K562 (cell line): ENCODE data around the gene ALS2. TPM values are rescaled to one million over a fixed set of nuclear protein-coding genes. Genes with fewer than 3 reads are reported as not detected.

ENCODE experiments used
- ATAC-seq: fragments of 200-7000 bp; cut with Tn5 transposase; 3 replicates; pipeline ENCODE4 v1.9.1; 2020; ENCODE audit warnings: moderate library complexity
- BruUV-seq: library from RNA; stranded (reverse); fragments of 400-500 nt; replicated peaks from 2 replicates; lab custom pipeline; 2021; lab: Mats Ljungman, UMichigan
- CTCF ChIA-PET: fragments of 300-600 bp; formaldehyde crosslinking; extraction: SDS; loops from one replicate; lab custom pipeline; 2021; ENCODE audit warnings: low intra/inter-chr PET ratio; lab: Yijun Ruan, JAX
- POLR2A ChIA-PET: fragments of 300-600, 350-650 bp; sonication (Branson Sonifier 250); formaldehyde crosslinking; extraction: SDS; loops from one replicate; lab custom pipeline; 2021; ENCODE audit warnings: antibody characterized with exemption, inconsistent platforms; lab: Yijun Ruan, JAX
- DNase-seq, 4 experiments: peaks; one replicate each; pipeline versions ENCODE4 v3.0.0 to v3.0.0-alpha.2; 2011 to 2018; ENCODE audit warnings: low spot score in 3 of 4, mixed read lengths in 3 of 4; ENCODE audit errors: extremely low read depth in 1 of 4
- FAIRE-seq: peaks from 2 replicates; lab custom pipeline; 2011; peaks lifted over from hg19 to GRCh38; lab: Jason Lieb, UNC
- H2AFZ ChIP-seq: 2 replicates; pipeline ENCODE4 v1.6.0; 2011; ENCODE audit warnings: low read depth, low read length, control low read depth, inconsistent platforms
- H3K27ac ChIP-seq: fragments of 200-600 bp; 3 replicates; pipeline ENCODE4 v1.8.0; 2011; ENCODE audit warnings: low read depth, mild to moderate bottlenecking, control low read depth, inconsistent platforms, low read length, moderate library complexity, mixed read lengths; ENCODE audit errors: extremely low read depth
- H3K27me3 ChIP-seq, 2 experiments: fragments of 300-600 bp in 1 of 2; 2 replicates in 1 of 2; 3 replicates in 1 of 2; pipeline versions ENCODE4 v1.6.0 to v1.8.0; 2011; ENCODE audit warnings: inconsistent platforms in 2 of 2, low read length in 2 of 2, mild to moderate bottlenecking in 1 of 2, mixed read lengths in 1 of 2, moderate library complexity in 1 of 2; ENCODE audit not compliant: control insufficient read depth in 2 of 2, insufficient read depth in 2 of 2
- H3K36me3 ChIP-seq: fragments of 300-600 bp; 3 replicates; pipeline ENCODE4 v1.8.0; 2011; ENCODE audit warnings: mild to moderate bottlenecking, low read length, inconsistent platforms; ENCODE audit not compliant: control insufficient read depth, insufficient read depth
- H3K4me1 ChIP-seq, 2 experiments: fragments of 200-600 bp in 1 of 2; replicated peaks in 1 of 2; 2 replicates in 1 of 2; 3 replicates in 1 of 2; pipeline versions ENCODE4 v1.5.1 to v1.8.0; 2011; ENCODE audit warnings: inconsistent platforms in 2 of 2, low read length in 2 of 2, mild to moderate bottlenecking in 1 of 2, mixed read lengths in 1 of 2, moderate library complexity in 1 of 2; ENCODE audit not compliant: control insufficient read depth in 2 of 2, insufficient read depth in 2 of 2
- H3K4me2 ChIP-seq: 2 replicates; pipeline ENCODE4 v1.6.1; 2011; ENCODE audit warnings: low read length, control low read depth, inconsistent platforms, mixed read lengths; ENCODE audit not compliant: insufficient read depth
- H3K4me3 ChIP-seq: fragments of 200-600 bp; sonication (generic), shearing (Covaris generic); 2 replicates; pipeline ENCODE4 v1.5.1; 2016; ENCODE audit warnings: control low read depth, inconsistent platforms
- H3K79me2 ChIP-seq: fragments of 200-600 bp; 3 replicates; pipeline ENCODE4 v1.8.0; 2011; ENCODE audit warnings: low read length, inconsistent platforms; ENCODE audit not compliant: control insufficient read depth, insufficient read depth
- H3K9ac ChIP-seq, 2 experiments: 2 replicates each; pipeline versions ENCODE4 v1.6.0 to v1.6.1; 2011; ENCODE audit warnings: low read depth in 2 of 2, low read length in 2 of 2, control low read depth in 1 of 2, inconsistent platforms in 1 of 2, mild to moderate bottlenecking in 1 of 2, mixed read lengths in 1 of 2; ENCODE audit not compliant: insufficient read depth in 1 of 2
- H3K9me1 ChIP-seq: one replicate; pipeline ENCODE4 v1.6.0; 2011; ENCODE audit warnings: inconsistent platforms, mild to moderate bottlenecking, low read length, moderate library complexity; ENCODE audit not compliant: control insufficient read depth, insufficient read depth
- H3K9me3 ChIP-seq: replicated peaks from 2 replicates; pipeline ENCODE4 v1.5.1; 2011; ENCODE audit warnings: low read depth, low read length, inconsistent platforms; ENCODE audit not compliant: control insufficient read depth, insufficient read depth
- H4K20me1 ChIP-seq: replicated peaks from 2 replicates; pipeline ENCODE4 v1.6.1; 2011; ENCODE audit warnings: low read length, inconsistent platforms, mixed read lengths; ENCODE audit not compliant: control insufficient read depth, insufficient read depth
- BDP1 ChIP-seq: IDR thresholded peaks from 3 replicates; pipeline ENCODE4 v1.6.1; 2011; ENCODE audit not compliant: insufficient read length, insufficient read depth
- CBFA2T2 ChIP-seq: fragments of 450-650 bp; conservative IDR thresholded peaks from 2 replicates; pipeline ENCODE4 v1.6.1; 2017; ENCODE audit warnings: mild to moderate bottlenecking
- CCNT2 ChIP-seq: IDR thresholded peaks from 2 replicates; pipeline ENCODE4 v1.6.1; 2011; ENCODE audit warnings: borderline replicate concordance, low read depth, mild to moderate bottlenecking, moderate library complexity, mixed read lengths, low read length; ENCODE audit not compliant: insufficient read length; ENCODE audit errors: extremely low read depth
- E2F4 ChIP-seq: sonication (generic); formaldehyde crosslinking; IDR thresholded peaks from 2 replicates; pipeline ENCODE4 v1.8.0; 2022; ENCODE audit warnings: mild to moderate bottlenecking, low read depth, missing genetic modification reagents
- FOXJ2 ChIP-seq: fragments of 200-800 bp; sonication (Bioruptor generic); IDR thresholded peaks from 2 replicates; pipeline ENCODE4 v1.6.1; 2016; ENCODE audit warnings: missing genetic modification characterization, missing compliant biosample characterization
- FOXK1 ChIP-seq: sonication (generic); formaldehyde crosslinking; IDR thresholded peaks from 2 replicates; pipeline ENCODE4 v1.8.0; 2022; ENCODE audit warnings: missing genetic modification reagents, mild to moderate bottlenecking, borderline replicate concordance
- MED1 ChIP-seq: sonication (generic); formaldehyde crosslinking; IDR thresholded peaks from 2 replicates; pipeline ENCODE4 v1.8.1; 2023; ENCODE audit warnings: missing genetic modification reagents, borderline replicate concordance
- MGA ChIP-seq: fragments of 450-650 bp; IDR thresholded peaks from 2 replicates; pipeline ENCODE4 v1.6.1; 2016; ENCODE audit warnings: mild to moderate bottlenecking, moderate library complexity
- ZNF561 ChIP-seq: fragments of 450-650 bp; formaldehyde crosslinking; conservative IDR thresholded peaks from 2 replicates; pipeline ENCODE4 v1.4.0; 2020; ENCODE audit warnings: mild to moderate bottlenecking, moderate library complexity
- WGBS: fragments of 100-300 bp; shearing (Covaris generic); methylation state at CpG from one replicate; pipeline ENCODE4 v1.1.6; 2016; ENCODE audit warnings: low coverage, mixed read lengths; ENCODE audit not compliant: insufficient coverage; ENCODE audit errors: missing lambda C conversion rate; 5-methylcytosine and 5-hydroxymethylcytosine counted together
- in situ Hi-C: fragments of 300-500 bp; cut with MboI; formaldehyde crosslinking; loops from 4 replicates; pipeline ENCODE4 v1.15.0; 2018; ENCODE audit warnings: inconsistent platforms, mixed read lengths
- intact Hi-C: fragments of 100-400 bp; cut with micrococcal nuclease; formaldehyde crosslinking; loops from 2 replicates; pipeline ENCODE4 v1.14.2; 2022
- polyA plus RNA-seq, 8 experiments: library from polyadenylated mRNA; depleted of rRNA in 4 of 8; stranded (reverse) in 5 of 8; unstranded in 3 of 8; fragments of >200 nt; fragmentation: Nextera tagmentation in 2 of 8; fragmentation: Illumina TruSeq in 1 of 8; extraction: Ambion mirVana in 2 of 8; extraction: Trizol in 1 of 8; gene quantifications; 2 replicates each; pipeline versions ENCODE4 v1.2.1 to v1.2.3, GENCODE V29; 2011 to 2014; ENCODE audit warnings: inconsistent platforms in 1 of 8, missing spikeins in 1 of 8
- total RNA-seq, 7 experiments: library from RNA; depleted of rRNA in 6 of 7; stranded (reverse); fragments of >200 nt in 6 of 7; fragmentation: Illumina TruSeq in 2 of 7; extraction: Trizol in 2 of 7; gene quantifications; 2 replicates each; pipeline versions ENCODE4 v1.2.1 to v1.2.3, GENCODE V29; 2011 to 2021; ENCODE audit warnings: low replicate concordance in 1 of 7

The ALS2 gene
- total and polyA plus RNA-seq, 9 of the 15 experiments (the other 6 are each of a cell fraction or from before 2014, with no cell fraction given): 5.2 to 17.7 (median 11.6) TPM

DNA sequence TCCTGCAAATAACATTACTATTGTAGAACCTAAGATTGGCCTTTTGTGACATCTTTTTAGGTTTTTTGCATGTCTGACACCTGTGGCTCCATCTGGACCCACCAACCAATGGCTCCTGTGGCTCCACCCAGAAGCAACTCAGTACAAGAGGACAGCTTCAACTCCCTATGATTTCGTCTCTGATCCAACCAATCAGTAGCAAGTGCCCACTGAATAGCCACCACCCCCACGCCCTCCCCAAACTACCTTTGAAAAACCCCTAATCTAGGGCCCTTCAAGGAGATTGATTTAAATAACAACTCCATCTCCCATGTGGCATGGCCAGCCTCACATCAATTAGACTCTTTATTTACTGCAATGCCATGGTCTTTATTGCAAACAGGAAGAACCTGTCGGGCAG lies 105.9 kb downstream of the ALS2 start:
- no peaks in the 10 kb centered on the region for H4K20me1 ChIP-seq
- peaks cover 0 to 12% of the 10 kb centered on the region in 2 experiments; a peak in 1 of 5 replicates for H3K27me3 ChIP-seq
- ATAC-seq (no peak), DNase-seq (no peak), FAIRE-seq (no peak)
- H2AFZ ChIP-seq: no peak overlapping the region
- WGBS: 5% methylated on average over 2 of the region's 3 CpGs
- H3K27ac ChIP-seq: no peak overlapping the region
- H3K9me1 ChIP-seq: no peaks in the 10 kb centered on the region
- no peak overlapping the region for H3K4me3 ChIP-seq
- H3K36me3 ChIP-seq: no peaks in the 10 kb centered on the region
- in situ Hi-C loops (no loop called here), intact Hi-C loops (no loop called here)
- no peak overlapping the region for H3K4me2 ChIP-seq
- no TSS peak for BruUV-seq
- H3K4me1 ChIP-seq: no peaks in the 10 kb centered on the region
- ChIA-PET POLR2A (interaction anchor here (0.5 kb wide), 1 partner anchor 18 kb away, joined by 3 read pairs; no protein-coding TSS in a partner anchor), CTCF (no interaction called here)
- H3K79me2 ChIP-seq: no peaks in the 10 kb centered on the region
- no peak overlapping the region for H3K9ac ChIP-seq
- no peaks in the 10 kb centered on the region for H3K9me3 ChIP-seq
- TF ChIP-seq ZNF561 (CRISPR knock-in tag): no peak
- no peak for TF ChIP-seq FOXK1 (CRISPR knock-in tag)
- no peak for TF ChIP-seq CBFA2T2
- TF ChIP-seq BDP1: no peak
- TF ChIP-seq CCNT2: no peak
- TF ChIP-seq MED1 (CRISPR knock-in tag): no peak
- no peak for TF ChIP-seq MGA
- no peak for TF ChIP-seq FOXJ2 (tag)
- TF ChIP-seq E2F4: no peak
